GM10248 (cell line): ENCODE results near the gene VPS13A.

Source experiments
- CTCF ChIA-PET: fragments of 300-600 bp; sonication (Branson Sonifier 250); formaldehyde crosslinking; extraction: SDS; loops from one replicate; lab custom pipeline; 2021; ENCODE audit warnings: antibody characterized with exemption; lab: Yijun Ruan, JAX
- POLR2A ChIA-PET: fragments of 350-650 bp; sonication (Branson Sonifier 250); formaldehyde crosslinking; extraction: SDS; loops from one replicate; lab custom pipeline; 2020; ENCODE audit warnings: antibody characterized with exemption; lab: Yijun Ruan, JAX
- DNase-seq: peaks from one replicate; pipeline ENCODE4 v3.0.0; 2012; ENCODE audit errors: extremely low spot score
- CTCF ChIP-seq: IDR thresholded peaks from 2 replicates; pipeline ENCODE4 v1.5.1; 2012; ENCODE audit warnings: mild to moderate bottlenecking, low read depth; ENCODE audit errors: extremely low read depth, missing control alignments, control extremely low read depth

The VPS13A gene

DNA sequence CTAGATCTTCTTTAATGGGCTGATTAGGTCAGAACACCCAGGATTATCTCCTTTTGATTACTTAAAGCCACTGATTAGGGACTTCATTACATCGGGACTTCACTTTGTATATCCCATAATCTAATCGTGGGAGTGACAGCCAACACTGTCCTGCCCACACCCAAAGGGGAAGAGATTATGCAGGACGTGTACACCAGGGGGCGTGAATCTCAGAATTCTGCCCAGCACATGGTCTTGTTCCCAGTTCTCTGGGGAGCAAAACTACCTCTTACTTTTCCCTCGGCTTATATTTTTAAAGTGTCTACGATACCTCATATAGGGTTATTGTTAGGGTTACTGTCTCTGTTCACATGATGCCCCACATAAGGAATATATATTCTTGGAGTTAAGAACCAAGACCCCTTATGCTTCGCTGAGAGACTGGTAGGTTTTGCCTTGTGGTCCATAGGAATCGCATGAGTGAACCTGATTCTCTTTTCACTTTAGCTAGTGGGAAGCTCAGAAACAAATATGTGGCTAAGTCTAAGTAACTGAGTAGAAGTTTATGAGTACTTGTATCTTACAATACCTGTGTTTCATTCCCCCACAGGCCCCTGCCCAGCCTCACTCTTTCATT is 278.1 kb downstream of the VPS13A start:
- CTCF ChIA-PET = interaction anchor here (1.2 to 10.1 kb wide), 16 partner anchors 12 to 666 kb away, joined by 3 to 162 read pairs (median 14); no protein-coding TSS in a partner anchor
- TF ChIP-seq CTCF = peak; percentile 59
- POLR2A ChIA-PET = no interaction called here
- no peak for DNase-seq

DNA sequence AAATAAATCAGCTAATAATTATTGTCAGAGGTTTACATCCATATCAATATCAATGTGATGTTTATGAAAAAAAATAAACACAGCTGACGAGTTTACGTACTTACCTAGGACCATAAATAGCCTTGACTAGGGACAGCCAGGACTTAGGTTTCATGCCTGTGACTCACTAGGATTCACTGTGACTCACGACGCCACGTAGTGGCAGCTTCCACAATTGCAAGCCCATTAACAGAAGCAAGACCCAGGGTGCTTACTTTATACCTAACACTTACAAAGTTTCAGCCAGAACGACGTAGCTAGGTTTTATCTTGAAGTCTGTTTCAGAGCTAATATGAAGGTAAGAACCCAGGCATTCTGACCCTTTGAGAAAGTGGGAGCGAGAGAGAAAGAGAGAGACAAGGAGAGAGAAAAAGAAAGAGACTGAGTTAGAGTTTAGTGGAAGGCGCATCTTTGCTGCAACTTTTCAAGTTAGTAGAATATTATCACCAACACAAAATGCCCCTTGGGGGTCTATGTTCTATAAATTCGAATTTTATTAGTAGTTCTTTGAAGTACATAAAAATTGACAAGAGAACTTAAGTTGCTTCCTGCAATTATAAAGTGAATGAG is 279.6 kb downstream of the VPS13A start:
- ChIA-PET CTCF (interaction anchor here (0.6 to 10.1 kb wide), 48 partner anchors 13 to 914 kb away, joined by 3 to 162 read pairs (median 3); no protein-coding TSS in a partner anchor), POLR2A (interaction anchor here (0.6 kb wide), 1 partner anchor 662 kb away, joined by 5 read pairs; no protein-coding TSS in a partner anchor)
- peak; percentile 82 for TF ChIP-seq CTCF
- peak; percentile 79 for DNase-seq

GRCh38 chr9:77457916-77458592 is 280.7 kb downstream of the VPS13A start:
- peak; percentile 75 for DNase-seq
- CTCF ChIA-PET = interaction anchor here (0.9 to 10.1 kb wide), 28 partner anchors 11 to 912 kb away, joined by 3 to 162 read pairs (median 5); no protein-coding TSS in a partner anchor
- POLR2A ChIA-PET = no interaction called here
- peak; percentile 73 for TF ChIP-seq CTCF

DNA sequence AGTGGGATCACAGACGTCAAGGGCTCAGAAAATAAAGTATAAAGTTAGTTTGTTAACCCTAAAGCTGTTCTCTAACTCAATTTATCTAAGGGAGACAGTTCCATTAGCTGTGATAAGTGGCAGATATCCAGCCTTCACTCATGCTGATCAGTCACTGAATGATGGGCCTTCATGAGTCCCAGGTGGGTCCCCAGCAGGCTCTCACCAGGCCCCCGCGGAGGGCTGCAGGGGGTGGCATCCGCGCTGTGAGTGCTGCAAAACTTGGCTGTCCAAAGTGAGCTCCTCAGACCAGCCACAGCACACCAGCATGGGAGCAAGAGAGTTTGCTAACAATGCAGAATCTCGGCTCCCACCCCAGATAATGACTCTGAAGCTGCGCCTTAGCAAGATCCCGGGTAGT is 283.6 kb downstream of the VPS13A start:
- ChIA-PET CTCF (interaction anchor here (0.7 to 10.1 kb wide), 5 partner anchors 9 to 294 kb away, joined by 3 to 162 read pairs (median 3); no protein-coding TSS in a partner anchor), POLR2A (no interaction called here)
- DNase-seq = no peak
- TF ChIP-seq CTCF = no peak

DNA sequence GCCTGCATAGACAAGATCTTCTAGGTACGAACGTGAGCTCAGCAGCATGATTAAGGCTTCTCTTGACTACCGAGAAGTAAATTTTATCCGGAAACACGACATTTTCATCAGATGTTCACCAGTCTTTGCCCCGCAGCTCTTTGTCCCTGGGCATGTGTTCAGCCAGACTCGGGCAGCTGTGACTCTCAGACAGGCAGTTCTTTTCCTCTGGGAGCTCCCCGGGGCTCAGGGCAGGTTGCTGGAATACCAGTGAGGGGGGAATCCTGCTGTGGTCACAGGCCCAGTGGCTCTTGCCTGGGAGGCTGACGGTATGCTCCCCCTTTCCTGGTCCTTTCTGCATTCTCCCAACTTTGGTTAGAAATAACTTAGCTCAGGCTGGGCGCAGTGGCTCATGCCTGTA is 284.7 kb downstream of the VPS13A start:
- TF ChIP-seq CTCF = no peak
- no peak for DNase-seq
- ChIA-PET CTCF (interaction anchor here (1.0 to 1.5 kb wide), 4 partner anchors 14 to 295 kb away, joined by 3 to 5 read pairs (median 4); no protein-coding TSS in a partner anchor), POLR2A (no interaction called here)

DNA sequence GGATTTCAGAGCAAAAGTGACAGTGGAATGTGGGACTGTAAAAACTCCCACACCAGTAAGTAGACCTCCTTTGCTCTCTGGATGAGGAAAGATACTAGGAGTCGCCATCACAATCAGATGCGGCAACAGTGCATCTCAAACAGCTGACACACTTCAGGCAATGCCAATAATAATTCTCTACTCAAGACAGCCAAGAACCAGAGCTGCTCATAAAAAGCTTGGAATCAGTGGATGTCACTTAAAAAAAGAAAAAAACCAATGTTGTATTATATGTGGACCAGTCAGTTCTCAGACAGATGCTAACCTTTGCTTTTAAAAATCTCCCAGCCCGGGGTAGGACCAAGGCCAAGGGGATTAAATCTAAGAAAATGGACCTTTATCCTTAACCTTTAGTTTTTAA is 285.8 kb downstream of the VPS13A start:
- TF ChIP-seq CTCF = no peak
- ChIA-PET CTCF (interaction anchor here (1.2 to 1.5 kb wide), 3 partner anchors 13 to 41 kb away, joined by 3 to 5 read pairs (median 4); no protein-coding TSS in a partner anchor), POLR2A (no interaction called here)
- DNase-seq = no peak
